Natural killer cell treated with Interleukin-12 subunit alpha and Interleukin-12 subunit beta and Interleukin-15 and Interleukin-18, amount 100 ng/mL, for 72 hours (primary cell): ENCODE data around the gene DLK2. TPM values are rescaled to one million over a fixed set of nuclear protein-coding genes. Genes with fewer than 3 reads are reported as not detected.
"Not testable (repeated sequence)": the region's sequence is repeated elsewhere in the genome, so short reads cannot be mapped to it uniquely, and the experiment has no call there.

ENCODE experiments used
- ATAC-seq, 2 donors: fragments of 150-1000 bp; cut with Tn5 transposase in 1 of 2; sonication (Bioruptor Pico), chemical (Tn5 transposase) in 1 of 2; 2 replicates each; pipeline ENCODE4 v1.10.0; 2021
- DNase-seq: peaks from one replicate; pipeline ENCODE4 v3.0.0; 2022; ENCODE audit warnings: low spot score
- H3K27ac Mint-ChIP-seq, 2 donors: 1 replicate in 1 of 2; 2 replicates in 1 of 2; pipeline ENCODE4 v1.8.0; 2022; ENCODE audit warnings: mixed read lengths in 2 of 2, mild to moderate bottlenecking in 1 of 2, moderate library complexity in 1 of 2
- H3K27me3 Mint-ChIP-seq, 2 donors: 1 replicate in 1 of 2; 2 replicates in 1 of 2; pipeline ENCODE4 v1.8.0; 2022; ENCODE audit warnings: mixed read lengths in 2 of 2
- H3K36me3 Mint-ChIP-seq: one replicate; pipeline ENCODE4 v1.8.0; 2022; ENCODE audit warnings: mixed read lengths
- H3K4me1 Mint-ChIP-seq, 2 donors: 1 replicate in 1 of 2; 2 replicates in 1 of 2; pipeline ENCODE4 v1.8.0; 2022; ENCODE audit warnings: low read depth in 2 of 2, mixed read lengths in 2 of 2, mild to moderate bottlenecking in 1 of 2
- H3K4me3 Mint-ChIP-seq: one replicate; pipeline ENCODE4 v1.8.0; 2022; ENCODE audit warnings: mixed read lengths
- H3K9me3 Mint-ChIP-seq: 2 replicates; pipeline ENCODE4 v1.8.0; 2022; ENCODE audit warnings: mixed read lengths
- total RNA-seq, 2 donors: library from RNA; stranded (reverse); gene quantifications; one replicate each; pipeline ENCODE4 v1.2.3, GENCODE V29; 2022

Gene DLK2
- under 1 TPM in 1 of 2 donors, not detected in 1; 0.14 TPM for total RNA-seq

DNA sequence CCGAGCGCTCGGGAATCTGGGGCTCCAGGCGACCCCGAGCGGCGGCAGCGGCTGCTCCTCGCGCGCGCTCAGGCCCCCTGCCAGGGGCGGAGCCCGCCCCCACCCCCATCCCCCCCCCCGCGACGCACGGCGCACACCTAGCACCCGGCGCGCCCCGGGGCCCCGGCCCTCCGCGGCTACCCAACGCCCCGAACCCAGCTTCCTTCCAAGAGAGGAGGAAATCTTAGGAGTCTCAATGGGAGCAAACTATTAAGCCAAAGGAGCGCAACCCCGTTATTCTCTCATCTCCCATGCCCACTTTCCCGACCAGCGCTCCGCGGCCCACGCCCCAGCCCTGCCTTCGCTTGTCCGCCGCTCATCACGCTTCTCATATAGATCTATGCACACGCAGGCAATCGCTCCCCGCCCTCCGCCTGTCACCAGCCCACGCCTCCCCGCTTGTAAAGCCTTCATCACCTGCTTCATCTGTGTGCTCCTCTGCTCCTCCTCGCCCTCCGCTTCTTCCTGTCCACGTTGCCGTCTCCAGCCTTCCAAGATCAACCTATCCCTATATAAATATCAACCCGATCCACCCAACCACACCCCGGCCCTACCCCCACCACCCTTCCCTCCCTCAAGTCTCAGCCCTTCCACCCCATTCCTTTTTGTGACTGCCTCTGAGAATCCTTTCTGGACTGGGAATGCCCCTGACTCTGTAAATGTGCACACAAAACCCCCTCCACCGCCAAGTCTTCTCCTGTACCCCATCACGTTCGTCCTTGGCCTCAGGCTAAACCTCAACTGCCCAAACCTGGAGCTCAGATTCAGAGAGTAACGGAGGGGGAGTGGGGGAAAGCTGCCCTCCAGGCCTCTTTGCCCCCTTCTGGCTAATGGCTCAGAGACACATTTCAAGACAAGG lies at the start of gene DLK2:
Gene DLK2 (minus strand): TSS at position 18 of the 898 bp plus-strand sequence. CDS start 723 bp downstream, outside the sequence.
- H3K9me3 Mint-ChIP-seq, result no peaks in the 10 kb centered on the region
- H3K4me3 Mint-ChIP-seq, result peak within 1 kb of the TSS; percentile 87
- ATAC-seq (peak; percentile 40 to 62), DNase-seq (no peak)
- no peaks in the 10 kb centered on the region for H3K36me3 Mint-ChIP-seq
- peaks cover 13 to 16% of the 10 kb centered on the region in 2 donors for H3K4me1 Mint-ChIP-seq
- H3K27ac Mint-ChIP-seq, result no peak within 1 kb of the TSS
- peaks cover 6 to 14% of the 10 kb centered on the region in 2 donors for H3K27me3 Mint-ChIP-seq

GRCh38 chr6:43503443-43503842 lies 48.1 kb upstream of the DLK2 start:
- no peaks in the 10 kb centered on the region for H3K36me3 Mint-ChIP-seq
- no peak overlapping the region for H3K27ac Mint-ChIP-seq

GRCh38 chr6:43502666-43503065 lies 47.3 kb upstream of the DLK2 start:
- H3K4me3 Mint-ChIP-seq, result no peak overlapping the region
- H3K27me3 Mint-ChIP-seq, result no peaks in the 10 kb centered on the region
- DNase-seq (no peak), ATAC-seq (no peak)
- peaks cover 3 to 7% of the 10 kb centered on the region in 2 donors for H3K4me1 Mint-ChIP-seq
- no peak overlapping the region for H3K27ac Mint-ChIP-seq
- H3K9me3 Mint-ChIP-seq, result no peaks in the 10 kb centered on the region
- H3K36me3 Mint-ChIP-seq, result no peaks in the 10 kb centered on the region

More at GRCh38 chr6:43503443-43503842, 48.1 kb upstream of the DLK2 start:
- no peak for DNase-seq
- H3K9me3 Mint-ChIP-seq, result no peaks in the 10 kb centered on the region
- H3K4me3 Mint-ChIP-seq, result no peak overlapping the region
- ATAC-seq, result no peak
- peaks cover under 1 to 5% of the 10 kb centered on the region in 2 donors for H3K27me3 Mint-ChIP-seq
- H3K4me1 Mint-ChIP-seq, result peaks cover 4 to 8% of the 10 kb centered on the region in 2 donors

DNA sequence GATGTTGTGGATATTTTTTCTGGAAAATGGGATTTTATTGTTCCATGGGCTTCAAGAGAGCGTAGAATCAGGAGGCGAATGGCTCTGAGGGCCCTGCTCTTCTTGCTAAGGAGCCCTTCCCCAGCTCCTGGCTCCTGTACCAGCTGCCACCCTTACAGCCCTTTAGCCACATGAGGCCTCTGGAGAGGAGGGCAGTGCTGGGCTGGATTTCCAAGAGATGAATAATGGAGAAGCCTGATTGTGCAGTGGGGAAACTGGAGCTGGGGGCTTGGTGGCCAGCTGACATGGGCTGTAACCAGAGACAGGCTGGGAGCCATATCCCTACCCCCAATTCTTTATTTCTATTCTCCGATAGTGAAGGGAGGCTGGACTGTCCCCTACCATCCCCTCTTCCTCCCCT lies 45.6 kb upstream of the DLK2 start:
- Mint-ChIP-seq H3K36me3 (no peaks in the 10 kb centered on the region), H3K9me3 (no peaks in the 10 kb centered on the region), H3K27ac (no peak overlapping the region), H3K4me3 (no peak overlapping the region), H3K4me1 (peaks cover 0 to 3% of the 10 kb centered on the region in 2 donors), H3K27me3 (no peaks in the 10 kb centered on the region)
- no peak for ATAC-seq
- DNase-seq, result no peak

DNA sequence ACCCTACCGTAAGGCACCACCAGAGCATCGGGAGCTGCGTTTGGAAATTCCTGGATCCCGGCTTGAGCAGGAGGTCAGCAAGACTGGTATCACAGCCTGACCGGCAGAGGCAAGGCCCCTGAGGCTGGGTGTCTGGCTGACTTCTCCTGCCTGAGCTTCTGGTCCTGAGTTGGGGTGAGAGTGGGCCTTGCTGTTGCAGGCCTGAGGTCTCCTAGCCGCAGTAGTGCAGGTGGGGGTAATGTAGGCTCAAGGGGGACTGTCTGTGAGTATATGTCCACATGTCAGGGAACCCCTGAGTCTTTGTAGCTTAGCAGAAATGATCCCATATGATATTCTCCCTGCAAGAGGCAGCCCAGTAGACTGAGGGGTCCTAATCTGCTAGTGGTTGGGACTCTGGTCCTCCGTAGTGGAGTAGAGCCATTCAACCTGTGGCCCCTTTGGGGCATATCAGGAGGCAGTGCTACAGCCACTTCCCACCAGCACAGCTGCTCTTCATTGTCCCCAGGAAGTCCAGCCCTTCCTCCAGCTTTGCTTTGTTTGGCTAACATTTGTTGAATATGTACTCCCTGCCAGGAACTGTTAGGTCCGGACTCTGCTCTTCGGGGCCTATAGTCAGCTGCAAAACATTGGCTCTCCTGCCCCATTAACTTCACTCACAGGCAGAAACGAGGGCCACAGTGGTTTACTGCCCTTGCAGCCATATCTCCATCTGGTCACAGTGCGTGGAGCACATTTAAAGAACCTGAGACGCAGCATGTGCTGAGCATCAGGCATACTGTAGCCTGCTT lies 43.9 kb upstream of the DLK2 start:
- Mint-ChIP-seq H3K27ac (no peak overlapping the region), H3K9me3 (no peaks in the 10 kb centered on the region), H3K4me1 (peaks cover 10 to 14% of the 10 kb centered on the region in 2 donors), H3K36me3 (no peaks in the 10 kb centered on the region), H3K27me3 (no peaks in the 10 kb centered on the region), H3K4me3 (no peak overlapping the region)
- ATAC-seq (no peak), DNase-seq (no peak)

DNA sequence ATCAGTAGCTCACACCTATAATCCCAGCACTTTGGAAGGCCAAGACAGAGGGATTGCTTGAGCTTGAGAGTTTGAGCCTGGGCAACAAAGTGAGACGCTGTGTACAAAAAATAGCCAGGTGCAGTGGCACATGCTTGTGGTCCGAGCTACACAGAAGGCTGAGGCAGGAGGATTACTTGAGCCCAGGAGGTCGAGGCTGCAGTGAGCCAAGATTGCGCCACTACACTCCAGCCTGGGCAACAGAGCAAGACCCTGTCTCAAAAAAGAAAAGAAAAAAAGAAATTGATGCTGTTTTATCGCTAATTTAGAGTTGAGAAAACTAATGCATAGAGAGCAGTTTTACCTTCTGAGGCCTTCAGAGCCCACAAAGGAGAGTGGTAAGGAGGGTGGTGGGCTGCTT lies 42.9 kb upstream of the DLK2 start:
- H3K27me3 Mint-ChIP-seq, H3K9me3 Mint-ChIP-seq, ATAC-seq, H3K36me3 Mint-ChIP-seq, H3K4me3 Mint-ChIP-seq, DNase-seq, H3K27ac Mint-ChIP-seq: not testable (repeated sequence)
- H3K4me1 Mint-ChIP-seq, result peaks cover 12 to 20% of the 10 kb centered on the region in 2 donors

GRCh38 chr6:43497689-43498088 lies 42.3 kb upstream of the DLK2 start:
- no peak overlapping the region for H3K4me3 Mint-ChIP-seq
- ATAC-seq, result no peak
- DNase-seq, result no peak
- H3K4me1 Mint-ChIP-seq, result peaks cover 18 to 23% of the 10 kb centered on the region in 2 donors
- peak overlapping the region in 1 of 2 donors; percentile 66 for H3K27ac Mint-ChIP-seq
- no peaks in the 10 kb centered on the region for H3K9me3 Mint-ChIP-seq
- no peaks in the 10 kb centered on the region for H3K27me3 Mint-ChIP-seq
- no peaks in the 10 kb centered on the region for H3K36me3 Mint-ChIP-seq

GRCh38 chr6:43497129-43497396 lies 41.7 kb upstream of the DLK2 start:
- Mint-ChIP-seq H3K4me3 (no peak overlapping the region), H3K9me3 (no peaks in the 10 kb centered on the region), H3K27ac (peak overlapping the region in 1 of 2 donors; percentile 66), H3K36me3 (no peaks in the 10 kb centered on the region), H3K27me3 (no peaks in the 10 kb centered on the region), H3K4me1 (peaks cover 22 to 27% of the 10 kb centered on the region in 2 donors)
- DNase-seq, result no peak
- no peak for ATAC-seq

GRCh38 chr6:43496370-43497128 lies 41.2 kb upstream of the DLK2 start:
- H3K9me3 Mint-ChIP-seq, result no peaks in the 10 kb centered on the region
- no peak for ATAC-seq
- H3K36me3 Mint-ChIP-seq, result no peaks in the 10 kb centered on the region
- peaks cover 22 to 27% of the 10 kb centered on the region in 2 donors for H3K4me1 Mint-ChIP-seq
- H3K27me3 Mint-ChIP-seq, result no peaks in the 10 kb centered on the region
- no peak overlapping the region for H3K4me3 Mint-ChIP-seq
- H3K27ac Mint-ChIP-seq, result no peak overlapping the region
- DNase-seq, result no peak

- H3K9me3 Mint-ChIP-seq, result no peaks in the 10 kb centered on the region
- ATAC-seq (peak; percentile 39 to 63), DNase-seq (no peak)
- H3K27ac Mint-ChIP-seq, result no peak overlapping the region
- peaks cover 22 to 27% of the 10 kb centered on the region in 2 donors for H3K4me1 Mint-ChIP-seq
- H3K36me3 Mint-ChIP-seq, result no peaks in the 10 kb centered on the region
- H3K27me3 Mint-ChIP-seq, result no peaks in the 10 kb centered on the region
- H3K4me3 Mint-ChIP-seq, result peak overlapping the region; percentile 66
Observed at GRCh38 chr6:43495409-43495941, 40.1 kb upstream of the DLK2 start.

GRCh38 chr6:43494766-43495165 lies 39.4 kb upstream of the DLK2 start:
- Mint-ChIP-seq H3K4me3 (peak overlapping the region; percentile 66), H3K27me3 (no peaks in the 10 kb centered on the region), H3K27ac (no peak overlapping the region), H3K9me3 (no peaks in the 10 kb centered on the region), H3K36me3 (no peaks in the 10 kb centered on the region), H3K4me1 (peaks cover 22 to 32% of the 10 kb centered on the region in 2 donors)
- ATAC-seq (no peak), DNase-seq (no peak)

- H3K36me3 Mint-ChIP-seq, result no peaks in the 10 kb centered on the region
- peaks cover 22 to 30% of the 10 kb centered on the region in 2 donors for H3K4me1 Mint-ChIP-seq
- no peaks in the 10 kb centered on the region for H3K9me3 Mint-ChIP-seq
- no peak overlapping the region for H3K27ac Mint-ChIP-seq
- H3K4me3 Mint-ChIP-seq, result no peak overlapping the region
- no peaks in the 10 kb centered on the region for H3K27me3 Mint-ChIP-seq
- DNase-seq (no peak), ATAC-seq (no peak)
Observed at GRCh38 chr6:43494321-43494720, 39.0 kb upstream of the DLK2 start.

GRCh38 chr6:43493833-43494232 lies 38.5 kb upstream of the DLK2 start:
- no peaks in the 10 kb centered on the region for H3K9me3 Mint-ChIP-seq
- H3K27ac Mint-ChIP-seq, result no peak overlapping the region
- DNase-seq (no peak), ATAC-seq (no peak)
- H3K27me3 Mint-ChIP-seq, result no peaks in the 10 kb centered on the region
- H3K36me3 Mint-ChIP-seq, result no peaks in the 10 kb centered on the region
- H3K4me1 Mint-ChIP-seq, result peaks cover 22 to 29% of the 10 kb centered on the region in 2 donors
- H3K4me3 Mint-ChIP-seq, result no peak overlapping the region
